Measurements from ENCODE around the gene WDR74. TPM values are rescaled to one million over a fixed set of nuclear protein-coding genes. Genes with fewer than 3 reads are reported as not detected.

Gene WDR74
- total and polyA plus RNA-seq, 9 of the 15 experiments (the other 6 are each of a cell fraction or from before 2014, with no cell fraction given): 32.7 to 210 (median 114) TPM

DNA sequence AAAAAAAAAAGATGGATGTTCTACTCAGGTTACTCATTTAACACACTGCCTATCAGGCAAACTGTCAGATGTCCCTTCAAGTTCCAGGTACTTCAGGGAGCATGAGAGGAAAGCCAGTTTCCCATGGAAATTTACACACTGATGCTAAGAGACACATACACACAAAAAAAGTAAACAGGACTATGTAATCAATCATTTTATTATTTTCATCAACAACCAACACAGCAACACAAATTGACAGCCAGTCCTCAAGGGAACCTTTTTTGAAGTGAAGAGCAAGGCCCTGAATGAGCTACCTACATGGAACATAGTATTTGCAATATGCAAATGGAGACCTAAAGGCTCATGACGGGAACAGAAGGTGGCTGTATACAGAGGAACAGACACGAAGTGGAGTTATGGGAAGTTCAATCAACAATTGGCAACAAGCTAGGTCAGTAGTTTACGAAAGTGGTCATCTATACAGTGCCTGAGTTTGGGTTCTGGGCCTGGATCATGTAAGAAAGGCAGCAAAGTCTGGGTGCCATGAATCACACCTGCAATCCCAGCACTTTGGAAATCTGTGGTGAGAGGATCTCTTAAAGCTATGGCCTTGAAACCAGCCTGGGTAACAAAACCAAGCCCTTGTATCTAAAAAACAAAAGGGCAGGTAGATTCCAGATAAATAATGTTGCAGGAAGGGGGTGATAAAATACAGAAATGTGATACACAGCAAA is 12.6 kb upstream of the WDR74 start (continued):
- peak in 1 of 2 experiments; percentile 64; a peak in 1 of 4 replicates for TF ChIP-seq FOXK2 (conservative IDR thresholded peaks at IDR 0.05 in 1 of 2, IDR thresholded peaks at IDR 0.05 in 1 of 2; ENCODE audit: low read depth in 2 of 2)
- TF ChIP-seq ETV6 (IDR thresholded peaks at IDR 0.05; ENCODE audit: borderline replicate concordance in 1 of 2, low read depth in 2 of 2, low read length in 1 of 2): no peak
- no peak for TF ChIP-seq ETV6 (CRISPR knock-in tag; IDR thresholded peaks at IDR 0.05; ENCODE audit: borderline replicate concordance)
- TF ChIP-seq ZFX (CRISPR knock-in tag; IDR thresholded peaks at IDR 0.05): peak; percentile 43
- TF ChIP-seq FUS (optimal IDR thresholded peaks at IDR 0.05; ENCODE audit: low read depth, low read length): peak; percentile 18
- no peak for TF ChIP-seq ARNT (IDR thresholded peaks at IDR 0.05)
- TF ChIP-seq RFX1 (IDR thresholded peaks at IDR 0.05): peak; percentile 18; the same call in 1 of the 2 replicates
- TF ChIP-seq, protein P1, sequence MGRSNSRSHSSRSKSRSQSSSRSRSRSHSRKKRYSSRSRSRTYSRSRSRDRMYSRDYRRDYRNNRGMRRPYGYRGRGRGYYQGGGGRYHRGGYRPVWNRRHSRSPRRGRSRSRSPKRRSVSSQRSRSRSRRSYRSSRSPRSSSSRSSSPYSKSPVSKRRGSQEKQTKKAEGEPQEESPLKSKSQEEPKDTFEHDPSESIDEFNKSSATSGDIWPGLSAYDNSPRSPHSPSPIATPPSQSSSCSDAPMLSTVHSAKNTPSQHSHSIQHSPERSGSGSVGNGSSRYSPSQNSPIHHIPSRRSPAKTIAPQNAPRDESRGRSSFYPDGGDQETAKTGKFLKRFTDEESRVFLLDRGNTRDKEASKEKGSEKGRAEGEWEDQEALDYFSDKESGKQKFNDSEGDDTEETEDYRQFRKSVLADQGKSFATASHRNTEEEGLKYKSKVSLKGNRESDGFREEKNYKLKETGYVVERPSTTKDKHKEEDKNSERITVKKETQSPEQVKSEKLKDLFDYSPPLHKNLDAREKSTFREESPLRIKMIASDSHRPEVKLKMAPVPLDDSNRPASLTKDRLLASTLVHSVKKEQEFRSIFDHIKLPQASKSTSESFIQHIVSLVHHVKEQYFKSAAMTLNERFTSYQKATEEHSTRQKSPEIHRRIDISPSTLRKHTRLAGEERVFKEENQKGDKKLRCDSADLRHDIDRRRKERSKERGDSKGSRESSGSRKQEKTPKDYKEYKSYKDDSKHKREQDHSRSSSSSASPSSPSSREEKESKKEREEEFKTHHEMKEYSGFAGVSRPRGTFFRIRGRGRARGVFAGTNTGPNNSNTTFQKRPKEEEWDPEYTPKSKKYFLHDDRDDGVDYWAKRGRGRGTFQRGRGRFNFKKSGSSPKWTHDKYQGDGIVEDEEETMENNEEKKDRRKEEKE (IDR thresholded peaks at IDR 0.05; ENCODE audit: borderline replicate concordance in 1 of 2, control insufficient read depth in 1 of 2, low read depth in 2 of 2, low read length in 1 of 2): 0 out of 4 replicates have a peak, but pooled peaks of 1 of the 2 experiments have one; percentile 40
- TF ChIP-seq MXI1 (IDR thresholded peaks at IDR 0.05; ENCODE audit: low read depth, low read length): peak; percentile 14; the same call in 1 of the 2 replicates
- TF ChIP-seq PTBP1 (IDR thresholded peaks at IDR 0.05; ENCODE audit: low read depth, low read length): 0 out of 2 replicates have a peak, but pooled peaks have one; percentile 45
- TF ChIP-seq HNRNPL (IDR thresholded peaks at IDR 0.05; ENCODE audit: low read depth, low read length): peak; percentile 75; the same call in 1 of the 2 replicates
- TF ChIP-seq MCM5 (IDR thresholded peaks at IDR 0.05; ENCODE audit: low read depth): no peak
- no peak for TF ChIP-seq ZNF134 (CRISPR knock-in tag; conservative IDR thresholded peaks at IDR 0.05)
- no peak for TF ChIP-seq KLF16 (IDR thresholded peaks at IDR 0.05)
- no peak for TF ChIP-seq ZSCAN32 (CRISPR knock-in tag; IDR thresholded peaks at IDR 0.05)
- TF ChIP-seq RBM39 (optimal IDR thresholded peaks at IDR 0.05; ENCODE audit: low read depth, low read length): peak; percentile 22
- no peak for TF ChIP-seq DPF2 (IDR thresholded peaks at IDR 0.05)
- peak; percentile 50; the same call in 1 of the 2 replicates for TF ChIP-seq TGIF2 (CRISPR knock-in tag; IDR thresholded peaks at IDR 0.05)
- TF ChIP-seq ARID1B (IDR thresholded peaks at IDR 0.05): no peak
- TF ChIP-seq CTBP1 (IDR thresholded peaks at IDR 0.05; ENCODE audit: borderline replicate concordance): 0 out of 2 replicates have a peak, but pooled peaks have one; percentile 4
- TF ChIP-seq PBX2 (CRISPR knock-in tag; IDR thresholded peaks at IDR 0.05; ENCODE audit: low read depth): no peak
- TF ChIP-seq PBX2 (tag; conservative IDR thresholded peaks at IDR 0.05; ENCODE audit: low read depth): peak; percentile 56; the same call in 1 of the 2 replicates
- peak; percentile 39 for TF ChIP-seq MEIS2 (IDR thresholded peaks at IDR 0.05; ENCODE audit: partially characterized antibody)

Measured in K562 (cell line).